WTC11 (cell line): ENCODE data around the gene SGCD. TPM values are rescaled to one million over a fixed set of nuclear protein-coding genes. Genes with fewer than 3 reads are reported as not detected.

Experiments
- ATAC-seq: fragments of 200-7000 bp; cut with Tn5 transposase; 2 replicates; pipeline ENCODE4 v1.10.0; 2021; ENCODE audit warnings: mild to moderate bottlenecking, moderate library complexity
- CTCF ChIA-PET: fragments of 300-600 bp; sonication (Branson Sonifier 250); formaldehyde crosslinking; loops from one replicate; lab custom pipeline; 2021; ENCODE audit warnings: antibody characterized with exemption; lab: Charles Lee
- POLR2A ChIA-PET: fragments of 350-600 bp; sonication (Branson Sonifier 250); formaldehyde crosslinking; loops from one replicate; lab custom pipeline; 2021; ENCODE audit warnings: antibody characterized with exemption; lab: Charles Lee
- DNase-seq: peaks from one replicate; pipeline ENCODE4 v3.0.0; 2021; ENCODE audit warnings: low spot score
- H3K27ac Mint-ChIP-seq: 2 replicates; pipeline ENCODE4 v1.8.0; 2021; ENCODE audit warnings: mixed read lengths
- H3K27me3 Mint-ChIP-seq: 2 replicates; pipeline ENCODE4 v1.8.0; 2021; ENCODE audit warnings: low read depth, mild to moderate bottlenecking, moderate library complexity, mixed read lengths
- H3K36me3 Mint-ChIP-seq: 2 replicates; pipeline ENCODE4 v1.8.0; 2021; ENCODE audit warnings: mixed read lengths
- H3K4me1 Mint-ChIP-seq: 2 replicates; pipeline ENCODE4 v1.8.0; 2022; ENCODE audit warnings: mixed read lengths
- H3K4me3 Mint-ChIP-seq: 2 replicates; pipeline ENCODE4 v1.8.0; 2021; ENCODE audit warnings: mild to moderate bottlenecking, moderate library complexity, mixed read lengths
- H3K9me3 Mint-ChIP-seq: 2 replicates; pipeline ENCODE4 v1.8.0; 2021; ENCODE audit warnings: mixed read lengths
- ATF6 ChIP-seq: sonication (generic); formaldehyde crosslinking; IDR thresholded peaks from 2 replicates; pipeline ENCODE4 v1.8.1; 2023; ENCODE audit warnings: mild to moderate bottlenecking, missing genetic modification reagents
- CREB1 ChIP-seq: sonication (generic); formaldehyde crosslinking; IDR thresholded peaks from 2 replicates; pipeline ENCODE4 v1.8.0; 2023; ENCODE audit warnings: mild to moderate bottlenecking, missing genetic modification reagents
- EMX1 ChIP-seq: fragments of 250-450 bp; sonication (Bioruptor Pico); IDR thresholded peaks from 2 replicates; pipeline ENCODE4 v1.8.0; 2021; ENCODE audit warnings: mild to moderate bottlenecking
- ERG ChIP-seq: fragments of 250-450 bp; sonication (Bioruptor Pico); IDR thresholded peaks from 2 replicates; pipeline ENCODE4 v1.8.0; 2021; ENCODE audit warnings: mild to moderate bottlenecking
- FOXJ3 ChIP-seq: sonication (generic); formaldehyde crosslinking; IDR thresholded peaks from 2 replicates; pipeline ENCODE4 v1.9.0; 2021; ENCODE audit warnings: missing genetic modification reagents, mild to moderate bottlenecking, borderline replicate concordance
- FOXK1 ChIP-seq: sonication (generic); formaldehyde crosslinking; IDR thresholded peaks from 2 replicates; pipeline ENCODE4 v1.8.0; 2022; ENCODE audit warnings: mild to moderate bottlenecking, moderate library complexity, missing genetic modification reagents
- FOXP1 ChIP-seq: sonication (generic); formaldehyde crosslinking; IDR thresholded peaks from 2 replicates; pipeline ENCODE4 v1.8.0; 2022; ENCODE audit warnings: missing genetic modification reagents, mild to moderate bottlenecking, moderate library complexity, borderline replicate concordance
- HMGA2 ChIP-seq: fragments of 250-450 bp; sonication (Bioruptor Pico); IDR thresholded peaks from 2 replicates; pipeline ENCODE4 v1.4.0; 2021; ENCODE audit warnings: mild to moderate bottlenecking, moderate library complexity
- JAZF1 ChIP-seq: fragments of 250-450 bp; sonication (Bioruptor Pico); IDR thresholded peaks from 2 replicates; pipeline ENCODE4 v1.9.0; 2021; ENCODE audit warnings: moderate library complexity, mild to moderate bottlenecking, inconsistent platforms
- MXD4 ChIP-seq: fragments of 250-450 bp; sonication (Bioruptor Pico); IDR thresholded peaks from 2 replicates; pipeline ENCODE4 v1.8.0; 2021; ENCODE audit warnings: mild to moderate bottlenecking, moderate library complexity, borderline replicate concordance
- MYBL2 ChIP-seq: sonication (generic); formaldehyde crosslinking; IDR thresholded peaks from 2 replicates; pipeline ENCODE4 v1.8.1; 2023; ENCODE audit warnings: mild to moderate bottlenecking, moderate library complexity, missing genetic modification reagents
- NFYB ChIP-seq: sonication (generic); formaldehyde crosslinking; conservative IDR thresholded peaks from 2 replicates; pipeline ENCODE4 v1.8.0; 2022; ENCODE audit warnings: low read depth, missing genetic modification reagents
- TP53 ChIP-seq: sonication (generic); formaldehyde crosslinking; IDR thresholded peaks from 2 replicates; pipeline ENCODE4 v1.8.1; 2023; ENCODE audit warnings: mild to moderate bottlenecking, missing genetic modification reagents
- ZNF263 ChIP-seq: sonication (generic); formaldehyde crosslinking; IDR thresholded peaks from 2 replicates; pipeline ENCODE4 v1.8.1; 2022; ENCODE audit warnings: low read depth, mild to moderate bottlenecking, moderate library complexity, missing genetic modification reagents
- total RNA-seq: library from RNA; stranded (reverse); gene quantifications from 3 replicates; pipeline ENCODE4 v1.2.3, GENCODE V29; 2021
- TF ChIP-seq, protein P1 (sequence below): sonication (generic); formaldehyde crosslinking; IDR thresholded peaks from 2 replicates; pipeline ENCODE4 v1.8.0; 2023; ENCODE audit warnings: missing genetic modification reagents
- TF ChIP-seq, protein P2 (sequence below): sonication (generic); formaldehyde crosslinking; IDR thresholded peaks from 2 replicates; pipeline ENCODE4 v1.8.0; 2022; ENCODE audit warnings: mild to moderate bottlenecking, missing genetic modification reagents
- TF ChIP-seq, protein P3 (sequence below): fragments of 200-600 bp; IDR thresholded peaks from 2 replicates; pipeline ENCODE4 v1.8.0; 2022; ENCODE audit warnings: antibody characterized with exemption
- TF ChIP-seq, protein P4 (sequence below): sonication (generic); formaldehyde crosslinking; IDR thresholded peaks from 2 replicates; pipeline ENCODE4 v1.8.0; 2022; ENCODE audit warnings: mild to moderate bottlenecking, missing genetic modification reagents
- TF ChIP-seq, protein P5 (sequence below): sonication (generic); formaldehyde crosslinking; IDR thresholded peaks from 2 replicates; pipeline ENCODE4 v1.8.1; 2023; ENCODE audit warnings: mild to moderate bottlenecking, missing genetic modification reagents
- TF ChIP-seq, protein P6 (sequence below): fragments of 250-450 bp; sonication (Bioruptor Pico); IDR thresholded peaks from 2 replicates; pipeline ENCODE4 v2.1.2; 2022; ENCODE audit warnings: mild to moderate bottlenecking, moderate library complexity

Gene SGCD
- total RNA-seq, 1 experiment from 2014 or later = 0.33 TPM

- TF ChIP-seq ATF6 (CRISPR knock-in tag) (no peak), TP53 (no peak), FOXP1 (CRISPR knock-in tag) (no peak), FOXK1 (CRISPR knock-in tag) (no peak)
Observed at GRCh38 chr5:156330141-156330870, 3.3 kb downstream of the SGCD start (continued).

- ChIA-PET CTCF (no interaction called here), POLR2A (no interaction called here)
- Mint-ChIP-seq H3K27me3 (no peaks in the 10 kb centered on the region), H3K36me3 (no peaks in the 10 kb centered on the region), H3K27ac (no peak overlapping the region), H3K4me1 (peaks cover 7% of the 10 kb centered on the region; the same call in 1 of the 2 replicates), H3K4me3 (no peak overlapping the region), H3K9me3 (peaks cover 10% of the 10 kb centered on the region)
- DNase-seq (no peak), ATAC-seq (no peak)
- TF ChIP-seq ERG (CRISPR knock-in tag) = no peak
- TF ChIP-seq ZNF263 (CRISPR knock-in tag) = no peak
- TF ChIP-seq, protein P1, sequence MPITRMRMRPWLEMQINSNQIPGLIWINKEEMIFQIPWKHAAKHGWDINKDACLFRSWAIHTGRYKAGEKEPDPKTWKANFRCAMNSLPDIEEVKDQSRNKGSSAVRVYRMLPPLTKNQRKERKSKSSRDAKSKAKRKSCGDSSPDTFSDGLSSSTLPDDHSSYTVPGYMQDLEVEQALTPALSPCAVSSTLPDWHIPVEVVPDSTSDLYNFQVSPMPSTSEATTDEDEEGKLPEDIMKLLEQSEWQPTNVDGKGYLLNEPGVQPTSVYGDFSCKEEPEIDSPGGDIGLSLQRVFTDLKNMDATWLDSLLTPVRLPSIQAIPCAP (CRISPR knock-in tag) = no peak
- TF ChIP-seq FOXJ3 (CRISPR knock-in tag) = no peak
- no peak for TF ChIP-seq MXD4 (CRISPR knock-in tag)
- TF ChIP-seq NFYB (CRISPR knock-in tag) = no peak
- TF ChIP-seq EMX1 = no peak
- no peak for TF ChIP-seq MYBL2 (CRISPR knock-in tag)
- no peak for TF ChIP-seq TP53
Observed at GRCh38 chr5:156331181-156331580, 4.2 kb downstream of the SGCD start.

- H3K36me3 Mint-ChIP-seq = no peaks in the 10 kb centered on the region
- ChIA-PET CTCF (no interaction called here), POLR2A (interaction anchor here (0.6 kb wide), 1 partner anchor 41 kb away, joined by 3 read pairs; no protein-coding TSS in a partner anchor)
- peaks cover 10% of the 10 kb centered on the region for H3K9me3 Mint-ChIP-seq
- H3K27me3 Mint-ChIP-seq = no peaks in the 10 kb centered on the region
- no peak overlapping the region for H3K27ac Mint-ChIP-seq
- H3K4me1 Mint-ChIP-seq = no peaks in the 10 kb centered on the region; the same call in 1 of the 2 replicates
- H3K4me3 Mint-ChIP-seq = no peak overlapping the region
- ATAC-seq = no peak
- DNase-seq = no peak
- TF ChIP-seq, protein P2, sequence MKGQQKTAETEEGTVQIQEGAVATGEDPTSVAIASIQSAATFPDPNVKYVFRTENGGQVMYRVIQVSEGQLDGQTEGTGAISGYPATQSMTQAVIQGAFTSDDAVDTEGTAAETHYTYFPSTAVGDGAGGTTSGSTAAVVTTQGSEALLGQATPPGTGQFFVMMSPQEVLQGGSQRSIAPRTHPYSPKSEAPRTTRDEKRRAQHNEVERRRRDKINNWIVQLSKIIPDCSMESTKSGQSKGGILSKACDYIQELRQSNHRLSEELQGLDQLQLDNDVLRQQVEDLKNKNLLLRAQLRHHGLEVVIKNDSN (CRISPR knock-in tag) = no peak
- TF ChIP-seq, protein P3, sequence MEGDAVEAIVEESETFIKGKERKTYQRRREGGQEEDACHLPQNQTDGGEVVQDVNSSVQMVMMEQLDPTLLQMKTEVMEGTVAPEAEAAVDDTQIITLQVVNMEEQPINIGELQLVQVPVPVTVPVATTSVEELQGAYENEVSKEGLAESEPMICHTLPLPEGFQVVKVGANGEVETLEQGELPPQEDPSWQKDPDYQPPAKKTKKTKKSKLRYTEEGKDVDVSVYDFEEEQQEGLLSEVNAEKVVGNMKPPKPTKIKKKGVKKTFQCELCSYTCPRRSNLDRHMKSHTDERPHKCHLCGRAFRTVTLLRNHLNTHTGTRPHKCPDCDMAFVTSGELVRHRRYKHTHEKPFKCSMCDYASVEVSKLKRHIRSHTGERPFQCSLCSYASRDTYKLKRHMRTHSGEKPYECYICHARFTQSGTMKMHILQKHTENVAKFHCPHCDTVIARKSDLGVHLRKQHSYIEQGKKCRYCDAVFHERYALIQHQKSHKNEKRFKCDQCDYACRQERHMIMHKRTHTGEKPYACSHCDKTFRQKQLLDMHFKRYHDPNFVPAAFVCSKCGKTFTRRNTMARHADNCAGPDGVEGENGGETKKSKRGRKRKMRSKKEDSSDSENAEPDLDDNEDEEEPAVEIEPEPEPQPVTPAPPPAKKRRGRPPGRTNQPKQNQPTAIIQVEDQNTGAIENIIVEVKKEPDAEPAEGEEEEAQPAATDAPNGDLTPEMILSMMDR = no peak
- TF ChIP-seq JAZF1 (CRISPR knock-in tag) (no peak), HMGA2 (no peak), CREB1 (CRISPR knock-in tag) (no peak)
- TF ChIP-seq, protein P4, sequence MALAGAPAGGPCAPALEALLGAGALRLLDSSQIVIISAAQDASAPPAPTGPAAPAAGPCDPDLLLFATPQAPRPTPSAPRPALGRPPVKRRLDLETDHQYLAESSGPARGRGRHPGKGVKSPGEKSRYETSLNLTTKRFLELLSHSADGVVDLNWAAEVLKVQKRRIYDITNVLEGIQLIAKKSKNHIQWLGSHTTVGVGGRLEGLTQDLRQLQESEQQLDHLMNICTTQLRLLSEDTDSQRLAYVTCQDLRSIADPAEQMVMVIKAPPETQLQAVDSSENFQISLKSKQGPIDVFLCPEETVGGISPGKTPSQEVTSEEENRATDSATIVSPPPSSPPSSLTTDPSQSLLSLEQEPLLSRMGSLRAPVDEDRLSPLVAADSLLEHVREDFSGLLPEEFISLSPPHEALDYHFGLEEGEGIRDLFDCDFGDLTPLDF (CRISPR knock-in tag) = no peak
- TF ChIP-seq, protein P5, sequence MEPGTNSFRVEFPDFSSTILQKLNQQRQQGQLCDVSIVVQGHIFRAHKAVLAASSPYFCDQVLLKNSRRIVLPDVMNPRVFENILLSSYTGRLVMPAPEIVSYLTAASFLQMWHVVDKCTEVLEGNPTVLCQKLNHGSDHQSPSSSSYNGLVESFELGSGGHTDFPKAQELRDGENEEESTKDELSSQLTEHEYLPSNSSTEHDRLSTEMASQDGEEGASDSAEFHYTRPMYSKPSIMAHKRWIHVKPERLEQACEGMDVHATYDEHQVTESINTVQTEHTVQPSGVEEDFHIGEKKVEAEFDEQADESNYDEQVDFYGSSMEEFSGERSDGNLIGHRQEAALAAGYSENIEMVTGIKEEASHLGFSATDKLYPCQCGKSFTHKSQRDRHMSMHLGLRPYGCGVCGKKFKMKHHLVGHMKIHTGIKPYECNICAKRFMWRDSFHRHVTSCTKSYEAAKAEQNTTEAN (CRISPR knock-in tag) = no peak
- TF ChIP-seq, protein P6, sequence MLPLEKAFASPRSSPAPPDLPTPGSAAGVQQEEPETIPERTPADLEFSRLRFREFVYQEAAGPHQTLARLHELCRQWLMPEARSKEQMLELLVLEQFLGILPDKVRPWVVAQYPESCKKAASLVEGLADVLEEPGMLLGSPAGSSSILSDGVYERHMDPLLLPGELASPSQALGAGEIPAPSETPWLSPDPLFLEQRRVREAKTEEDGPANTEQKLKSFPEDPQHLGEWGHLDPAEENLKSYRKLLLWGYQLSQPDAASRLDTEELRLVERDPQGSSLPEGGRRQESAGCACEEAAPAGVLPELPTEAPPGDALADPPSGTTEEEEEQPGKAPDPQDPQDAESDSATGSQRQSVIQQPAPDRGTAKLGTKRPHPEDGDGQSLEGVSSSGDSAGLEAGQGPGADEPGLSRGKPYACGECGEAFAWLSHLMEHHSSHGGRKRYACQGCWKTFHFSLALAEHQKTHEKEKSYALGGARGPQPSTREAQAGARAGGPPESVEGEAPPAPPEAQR (CRISPR knock-in tag) = no peak
Observed at GRCh38 chr5:156331845-156332244, 4.9 kb downstream of the SGCD start.
